GM19043 (cell line): ENCODE data around the gene XYLT2.

Source experiments
- ATAC-seq: cut with Tn5 transposase; IDR thresholded peaks from one replicate; pipeline ENCODE4 v1.9.1; 2021; ENCODE audit warnings: low read depth; ENCODE audit not compliant: unreplicated experiment

XYLT2 gene

DNA sequence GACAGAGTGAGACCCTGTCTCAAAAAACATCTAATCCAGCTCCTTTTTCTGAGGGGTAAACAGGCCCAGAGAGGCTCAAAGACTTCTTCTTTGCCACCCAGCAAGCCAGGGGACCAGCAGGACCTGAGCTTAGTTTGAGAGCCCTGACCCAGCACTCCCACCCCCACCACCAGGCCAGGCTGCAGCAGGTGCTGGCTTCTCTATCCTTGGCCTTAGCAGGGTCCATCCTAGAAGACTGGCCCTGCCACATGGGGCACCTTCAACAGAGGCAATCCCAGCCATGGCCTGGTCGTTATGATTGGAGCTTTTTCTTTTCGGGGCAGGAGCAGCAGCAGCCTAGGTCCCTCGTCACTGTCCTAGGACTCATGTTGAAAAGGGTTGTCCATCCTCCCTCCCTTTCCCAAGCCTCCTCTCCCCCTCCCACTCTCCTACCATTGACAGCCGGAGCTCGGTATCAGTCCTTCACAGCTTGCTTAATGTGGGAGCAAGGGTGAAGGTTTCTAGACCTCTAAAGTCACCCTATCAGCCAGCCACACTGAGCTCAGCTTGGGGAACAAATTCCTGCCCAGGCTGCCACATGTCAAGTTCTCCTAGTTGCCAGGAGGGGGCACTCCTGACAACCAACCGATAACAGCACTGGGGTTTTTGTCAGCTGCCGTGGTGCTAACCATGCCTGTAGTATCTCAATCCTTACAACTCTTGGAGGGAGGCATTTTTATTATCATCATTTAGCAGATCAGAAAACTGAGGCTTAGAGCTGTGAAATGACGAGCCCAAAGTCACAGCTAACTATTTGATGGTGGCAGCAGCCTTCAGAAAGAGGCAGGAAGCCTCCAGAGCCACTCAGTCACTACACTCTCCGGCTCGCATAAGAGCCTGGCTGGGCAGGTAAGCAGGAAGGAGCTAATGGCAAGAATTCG lies 15.9 kb downstream of the XYLT2 start:
- no peak for ATAC-seq

DNA sequence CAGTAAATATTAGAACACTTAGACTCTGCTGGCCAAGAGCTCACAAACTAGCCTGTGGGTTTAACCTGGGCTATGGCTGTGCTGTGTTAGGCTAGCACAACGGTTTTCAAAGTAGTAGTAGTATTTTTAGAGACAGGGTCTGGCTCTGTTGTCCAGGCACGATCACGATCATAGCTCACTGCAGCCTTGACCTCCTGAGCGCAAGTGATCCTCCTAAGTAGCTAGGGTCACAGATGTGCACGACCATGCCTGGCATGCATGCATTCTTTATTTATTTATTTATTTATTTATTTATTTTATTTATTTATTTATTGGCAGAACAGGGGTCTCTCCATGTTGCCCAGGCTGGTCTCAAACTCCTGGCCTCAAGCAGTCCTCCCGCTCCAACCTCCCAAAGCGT lies 16.7 kb downstream of the XYLT2 start:
- no peak for ATAC-seq

DNA sequence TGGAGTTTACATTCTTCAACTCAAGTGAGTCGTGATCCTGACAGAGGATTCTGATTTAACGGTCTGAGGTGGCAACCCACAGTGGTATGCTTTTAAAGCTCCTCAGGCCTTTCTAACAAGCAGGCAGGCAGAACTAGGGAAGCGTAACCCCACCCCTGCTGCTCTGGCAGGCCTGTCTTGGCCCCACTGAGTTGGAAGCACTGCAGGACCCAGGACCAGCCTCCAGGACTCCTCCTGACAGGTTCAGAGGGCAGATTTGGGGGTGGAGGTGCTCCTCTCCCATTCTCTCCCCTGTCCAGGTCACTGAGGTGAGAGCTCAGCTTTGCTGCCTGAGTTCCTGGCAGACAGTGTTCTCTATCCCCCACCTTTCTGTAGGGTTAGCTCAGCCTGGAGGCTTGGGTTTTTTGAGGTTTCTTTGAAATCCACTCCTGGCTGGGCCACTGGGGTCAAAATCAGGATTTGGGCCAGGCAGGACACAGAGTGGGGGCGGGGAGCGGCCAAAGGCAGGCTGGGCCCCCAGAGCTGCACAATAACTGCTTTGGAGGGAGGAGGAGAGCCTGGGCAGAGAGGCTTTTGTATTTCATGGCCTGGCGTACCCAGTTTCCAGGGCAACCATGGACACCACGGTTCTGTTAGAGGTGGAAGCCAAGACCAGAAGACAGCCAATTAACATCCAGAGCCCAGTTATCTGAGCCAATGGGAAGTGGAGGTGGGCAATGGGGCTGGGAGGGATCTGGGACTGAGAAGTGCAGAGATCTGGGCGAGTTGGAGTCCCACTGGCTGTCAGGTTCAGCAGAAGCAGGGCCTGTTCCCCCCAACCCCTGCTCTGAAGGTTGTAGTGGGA lies 17.5 kb downstream of the XYLT2 start:
- no peak for ATAC-seq

DNA sequence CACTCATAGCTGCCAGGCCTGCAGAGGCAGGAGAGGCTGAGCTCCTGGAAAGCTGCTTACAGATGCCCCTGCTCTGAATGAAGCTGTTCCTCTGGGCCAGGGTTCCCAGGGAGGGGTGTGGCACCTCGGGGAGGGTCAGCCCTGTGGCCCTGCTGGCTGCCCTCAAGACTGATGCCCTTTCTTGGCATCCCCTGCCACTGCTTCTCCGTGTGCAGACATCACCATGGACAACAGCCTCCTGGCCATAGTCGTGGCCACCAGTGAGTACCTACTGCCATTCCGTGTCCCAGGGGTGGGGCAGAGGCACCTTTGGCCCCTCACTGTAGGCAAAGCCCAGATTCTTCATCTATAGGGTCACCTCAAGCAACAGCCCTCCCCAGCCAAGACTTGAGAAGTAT lies 18.1 kb downstream of the XYLT2 start:
- no peak for ATAC-seq

DNA sequence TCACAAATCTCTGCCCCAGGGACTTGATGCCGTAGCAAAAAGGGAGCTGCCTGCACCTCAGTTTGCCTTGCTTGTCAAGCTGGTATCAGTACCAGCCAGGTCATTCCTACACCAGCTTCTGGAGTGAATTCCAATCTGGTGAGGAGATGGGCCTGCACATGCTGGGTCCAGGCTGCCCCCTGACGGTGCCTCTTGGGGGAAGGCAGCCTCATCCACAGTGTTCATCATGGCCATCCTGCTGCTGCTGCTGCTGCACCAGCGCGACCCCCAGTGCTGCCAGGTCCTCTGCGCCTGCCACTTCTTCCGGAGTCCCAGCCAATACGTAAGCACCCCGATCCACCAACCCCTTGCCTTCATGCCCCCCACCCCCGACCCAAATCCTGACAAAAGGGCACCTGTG lies 18.8 kb downstream of the XYLT2 start:
- no peak for ATAC-seq

DNA sequence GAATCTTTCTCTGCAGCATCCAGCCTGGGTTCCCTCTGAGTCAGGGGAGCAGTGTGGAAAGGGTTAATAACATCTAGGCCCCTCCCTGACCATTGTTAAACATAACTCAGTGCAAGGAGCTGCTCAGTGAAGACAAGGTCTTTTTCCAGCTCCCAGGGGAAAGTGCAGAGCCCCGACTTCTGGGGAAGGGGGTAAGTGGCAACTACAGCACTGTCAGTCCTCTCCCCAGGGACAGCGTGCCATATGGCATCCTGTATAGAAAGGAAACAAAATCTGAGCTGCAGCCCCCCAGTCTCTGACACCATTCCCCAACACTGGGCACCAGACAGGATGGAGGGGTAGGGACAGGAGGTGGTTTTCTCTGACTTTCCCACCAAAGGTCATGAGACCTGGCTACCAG lies 19.2 kb downstream of the XYLT2 start:
- ATAC-seq, result no peak

DNA sequence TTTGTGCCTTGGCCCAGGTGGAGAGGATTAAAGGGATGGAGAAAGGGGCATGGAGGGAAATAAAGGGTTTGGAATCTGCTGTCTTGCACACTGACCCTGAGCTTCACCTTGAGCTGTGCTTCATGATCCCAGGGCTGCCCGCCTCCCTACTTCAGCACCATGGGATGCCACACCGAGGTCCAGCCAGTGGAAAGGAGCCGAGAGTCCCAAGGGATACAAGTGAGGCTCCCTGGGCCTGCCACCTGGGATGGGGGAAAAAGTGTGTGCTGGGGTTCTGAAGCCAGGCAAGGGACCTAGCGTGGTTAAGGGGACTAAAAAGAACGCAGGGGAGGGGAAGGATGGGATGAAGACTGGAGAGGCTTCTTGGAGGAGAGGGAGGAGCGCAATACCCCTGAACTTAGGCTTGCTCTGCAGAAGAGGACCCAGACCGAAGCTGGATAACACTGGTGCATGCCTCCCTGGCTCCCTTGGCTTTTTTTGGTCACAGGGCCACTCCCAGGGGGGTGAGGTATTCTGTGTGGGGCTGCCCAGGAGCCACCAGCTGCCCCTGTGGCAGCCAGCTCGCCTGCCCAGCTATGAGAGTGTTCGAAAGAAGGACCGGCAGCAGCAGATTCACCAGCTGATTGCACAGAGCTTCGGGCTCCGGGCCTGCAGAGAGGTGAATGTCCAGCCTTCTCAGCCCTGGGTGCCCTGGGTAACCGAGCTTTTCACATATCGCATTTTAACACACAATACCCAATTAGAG lies 19.9 kb downstream of the XYLT2 start:
- ATAC-seq, result no peak

DNA sequence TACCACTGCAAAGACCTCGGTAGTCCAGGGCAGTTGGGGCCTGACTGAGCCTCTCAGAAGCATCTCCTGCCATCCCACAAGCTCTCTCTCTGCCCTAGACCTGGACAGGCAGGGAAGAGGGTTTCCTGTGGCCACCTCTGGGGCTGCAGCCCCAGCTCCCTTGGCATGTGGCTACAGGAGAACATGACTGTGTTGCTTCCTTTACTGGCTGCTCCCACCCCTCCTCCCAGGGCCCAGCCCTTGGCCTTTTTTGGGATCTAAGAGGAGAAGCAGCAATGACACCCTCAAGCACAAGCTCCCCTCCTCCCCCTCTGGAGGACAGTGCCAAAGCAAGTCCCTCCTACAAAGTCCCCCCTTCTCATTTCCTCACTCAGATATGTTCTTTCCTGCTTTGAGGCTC lies 21.5 kb downstream of the XYLT2 start:
- no peak for ATAC-seq

DNA sequence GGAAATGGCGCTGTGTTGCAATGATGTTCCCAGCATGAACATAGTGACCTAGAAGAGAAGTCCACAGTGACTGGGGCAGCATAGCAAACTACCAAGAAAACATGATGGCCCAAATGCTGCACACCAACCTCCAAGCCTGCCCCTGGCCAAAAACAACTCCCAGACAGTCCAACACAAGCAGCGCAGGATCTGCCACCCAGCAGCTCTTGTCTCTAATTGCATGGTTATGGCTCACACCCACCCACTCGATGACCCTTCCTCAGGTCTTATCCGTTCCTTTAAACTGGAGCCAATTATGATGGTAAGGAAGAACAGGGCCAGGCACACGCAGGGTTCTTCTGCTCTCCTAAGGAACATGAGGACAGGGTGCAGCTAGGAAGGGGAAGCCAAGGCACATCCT lies 24.1 kb downstream of the XYLT2 start:
- ATAC-seq, result no peak

DNA sequence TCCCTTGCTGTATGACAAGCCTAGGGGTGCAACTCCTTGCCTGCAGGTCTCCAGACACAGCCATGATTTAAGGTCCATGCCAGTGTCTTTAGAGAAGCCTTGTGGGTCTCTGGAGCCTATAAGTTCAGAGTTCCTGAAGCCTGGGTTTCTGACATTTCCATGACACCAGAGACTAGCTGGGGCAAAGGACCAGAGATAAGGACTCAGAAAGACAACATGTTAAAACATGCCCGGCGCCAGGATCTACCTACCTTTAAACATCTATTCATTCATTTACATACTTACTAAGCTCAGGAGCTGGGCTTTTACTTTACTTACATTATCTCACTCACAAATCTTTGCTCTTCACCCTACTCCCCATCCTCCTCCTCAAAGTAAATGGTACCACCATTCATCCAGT lies 25.6 kb downstream of the XYLT2 start:
- no peak for ATAC-seq

DNA sequence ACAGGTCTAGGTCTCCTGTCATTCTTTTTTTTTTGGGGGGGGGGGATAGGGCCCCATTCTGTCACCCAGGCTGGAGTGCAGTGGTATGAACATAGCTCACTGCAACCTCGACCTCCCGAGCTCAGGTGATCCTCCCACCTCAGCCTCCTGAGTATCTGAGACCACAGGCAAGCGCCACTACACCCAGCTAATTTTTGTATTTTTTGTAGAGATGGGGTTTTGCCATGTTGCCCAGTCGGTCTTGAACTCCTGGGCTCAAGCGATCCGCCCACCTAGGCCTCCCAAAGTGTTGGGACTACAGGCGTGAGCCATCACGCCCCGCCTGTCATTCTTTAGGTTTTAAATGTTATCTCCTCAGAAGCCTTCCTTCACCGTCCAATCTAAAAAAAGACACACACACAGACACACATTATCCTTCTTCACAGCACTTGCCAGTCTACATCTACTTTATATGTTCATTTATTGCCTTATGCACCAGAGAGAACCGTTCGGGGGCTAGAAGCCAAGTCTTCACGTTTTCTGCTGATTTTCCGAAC lies 26.4 kb downstream of the XYLT2 start:
- ATAC-seq, result no peak

DNA sequence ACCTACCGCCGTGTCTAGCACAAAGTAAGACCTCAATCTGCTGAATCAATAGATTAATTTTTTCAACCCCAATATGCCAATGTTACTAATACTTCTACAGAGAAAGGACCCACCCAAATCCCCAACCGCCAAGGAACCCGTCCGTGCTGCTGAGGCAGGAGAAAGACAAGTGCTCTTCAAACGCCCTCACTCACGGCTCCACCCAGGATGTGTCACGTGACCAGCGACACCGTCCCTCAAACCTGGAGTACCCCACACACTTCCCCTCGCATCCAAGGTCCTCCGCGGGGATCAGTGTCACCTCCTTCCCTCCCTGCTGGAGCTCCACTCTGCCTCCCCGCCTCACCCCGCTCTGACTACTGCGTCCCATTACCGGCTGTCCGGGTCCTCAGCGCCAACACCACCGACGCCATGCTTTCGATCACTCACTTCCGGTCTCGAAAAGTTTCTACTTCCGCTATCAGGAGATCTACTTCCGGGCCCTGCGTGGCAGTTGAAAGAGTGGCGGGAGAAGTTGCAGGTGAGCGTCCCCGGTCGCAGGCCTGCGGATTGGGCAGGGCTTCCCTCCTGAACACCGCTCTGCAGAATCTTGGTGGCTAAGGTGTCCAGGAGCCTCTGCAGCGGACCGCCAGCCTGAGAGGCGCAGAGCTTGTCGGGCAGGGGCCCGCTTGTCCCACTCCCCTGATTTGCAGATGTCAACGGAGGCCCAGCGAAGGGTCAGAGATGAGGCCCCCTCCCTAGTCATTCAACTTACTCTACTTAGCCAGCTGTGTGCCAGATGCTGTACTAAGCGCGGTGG lies 27.0 kb downstream of the XYLT2 start, which contains the start of the genes EME1 and MRPL27:
Gene EME1 (plus strand): TSS at position 472 of the 799 bp plus-strand sequence. CDS start 1,980 bp downstream, outside the sequence.
Gene MRPL27 (minus strand): TSS at position 427 of the 799 bp plus-strand sequence. CDS start 14 bp downstream, at position 413.
- ATAC-seq, result peak; percentile 74

DNA sequence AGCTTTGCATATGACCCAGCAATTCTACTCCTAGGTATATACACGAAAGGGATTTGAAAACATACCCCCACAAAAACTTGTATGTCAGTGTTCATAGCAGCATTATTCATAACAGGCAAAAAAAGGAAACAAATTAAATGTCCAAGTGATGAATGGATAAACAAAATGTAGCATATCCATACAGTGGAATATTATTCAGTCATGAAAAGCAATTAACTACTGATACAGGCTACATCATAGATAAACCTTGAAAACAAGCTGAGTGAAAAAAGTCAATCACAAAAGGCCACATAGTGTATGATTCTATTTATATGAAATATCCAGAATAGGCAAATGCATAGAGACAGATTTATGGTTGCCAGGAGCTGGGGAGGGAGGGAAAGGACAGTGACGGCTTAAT lies 27.8 kb downstream of the XYLT2 start:
- no peak for ATAC-seq

DNA sequence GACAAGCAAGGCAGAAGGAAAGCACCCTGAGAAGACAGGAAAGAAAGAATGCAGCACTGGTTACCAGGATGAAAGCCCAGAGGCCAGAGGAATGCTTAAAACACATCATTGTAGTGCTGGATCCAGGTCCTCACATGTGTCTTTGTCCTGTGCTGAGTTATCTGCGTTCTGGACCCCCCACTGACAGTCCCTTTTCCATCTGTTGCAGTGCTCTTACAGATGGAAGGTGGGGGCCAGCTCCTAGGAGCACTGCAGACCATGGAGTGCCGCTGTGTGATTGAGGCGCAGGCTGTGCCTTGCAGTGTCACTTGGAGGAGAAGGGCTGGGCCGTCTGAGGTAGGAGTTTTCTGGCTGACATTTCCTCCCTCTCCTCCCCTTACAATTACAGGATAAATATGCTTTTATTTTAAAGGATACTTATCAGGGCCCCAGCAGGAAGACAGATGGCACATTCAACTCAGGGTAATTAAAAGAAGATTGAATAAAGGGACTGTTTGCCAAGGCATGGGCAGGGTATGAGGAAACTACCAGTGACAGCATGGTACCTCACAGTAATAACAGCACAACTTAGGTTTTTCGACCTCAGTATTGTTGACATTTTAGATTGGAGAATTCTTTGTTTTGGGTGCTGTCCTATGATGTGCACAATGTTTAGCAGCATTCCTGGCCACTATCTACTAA lies 30.1 kb downstream of the XYLT2 start:
- ATAC-seq, result no peak

DNA sequence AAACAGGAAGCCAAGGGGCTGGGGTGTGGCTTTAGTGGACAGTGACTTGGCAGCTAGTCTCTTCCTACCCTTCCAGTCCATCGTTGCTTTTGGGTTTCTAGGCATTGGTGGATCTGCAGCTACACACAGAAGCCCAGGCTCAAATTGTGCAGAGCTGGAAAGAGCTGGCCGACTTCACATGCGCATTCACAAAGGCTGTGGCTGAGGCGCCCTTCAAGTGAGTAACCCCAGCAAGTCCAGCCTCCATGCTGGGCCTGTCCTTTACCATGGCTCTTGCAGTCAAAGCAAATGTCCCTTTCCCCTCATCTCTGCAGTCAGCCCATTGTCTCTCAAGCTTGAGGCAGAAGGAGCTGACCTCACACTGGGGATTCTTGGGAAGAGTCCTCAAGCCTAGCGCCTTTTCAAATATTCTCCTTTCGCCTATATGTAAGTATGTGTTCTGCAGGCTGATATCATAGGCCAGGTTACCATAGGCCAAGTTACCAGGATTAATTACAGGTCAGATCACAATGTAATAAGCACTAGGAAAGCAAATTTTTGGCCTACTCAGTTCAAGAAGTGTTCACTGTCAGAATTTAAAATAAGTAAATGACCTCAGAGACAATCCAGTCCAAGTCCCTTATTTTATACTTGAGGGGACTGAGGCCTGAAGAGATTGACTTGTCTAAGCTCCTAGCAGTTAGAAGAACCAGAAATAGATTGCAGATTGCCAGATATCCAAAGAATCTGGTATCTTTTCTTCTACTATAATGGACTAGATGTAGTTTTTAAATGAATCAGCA lies 33.6 kb downstream of the XYLT2 start:
- ATAC-seq, result no peak

DNA sequence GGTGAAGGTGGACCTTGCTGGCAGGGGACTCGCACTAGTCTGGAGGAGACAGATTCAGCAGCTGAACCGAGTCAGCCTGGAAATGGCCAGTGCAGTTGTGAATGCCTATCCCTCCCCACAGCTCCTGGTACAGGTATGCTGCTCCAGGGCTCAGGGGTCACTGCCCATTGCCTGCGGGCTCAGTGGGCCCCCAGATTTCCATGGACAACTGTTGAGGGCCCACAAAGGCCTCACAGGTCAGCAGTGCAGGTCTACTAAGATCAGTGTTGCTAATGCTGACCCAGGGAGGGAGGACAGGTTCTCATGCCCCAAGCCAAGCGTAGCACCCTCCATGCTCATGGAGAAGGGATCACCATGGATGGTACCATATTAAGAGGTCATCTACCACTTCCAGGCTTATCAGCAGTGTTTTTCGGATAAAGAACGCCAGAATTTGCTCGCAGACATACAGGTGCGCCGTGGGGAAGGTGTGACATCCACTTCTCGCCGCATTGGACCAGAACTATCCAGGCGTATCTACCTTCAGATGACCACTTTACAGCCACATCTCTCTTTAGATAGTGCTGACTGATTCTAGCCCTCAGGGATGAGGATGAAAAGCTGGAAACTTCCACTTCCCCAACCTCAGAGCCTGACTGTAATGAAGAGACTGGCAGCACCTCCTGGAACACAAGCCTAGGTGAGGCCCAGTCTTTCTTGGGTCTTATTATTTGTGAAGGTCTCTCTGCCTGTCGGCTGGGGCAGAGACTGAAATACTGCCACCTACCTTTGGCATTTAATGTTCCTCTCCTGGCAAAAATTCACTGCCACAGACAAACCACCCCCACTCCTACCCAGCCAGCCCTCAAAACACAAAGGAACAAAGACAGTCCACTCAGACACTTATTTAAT lies 34.7 kb downstream of the XYLT2 start:
- ATAC-seq, result no peak

DNA sequence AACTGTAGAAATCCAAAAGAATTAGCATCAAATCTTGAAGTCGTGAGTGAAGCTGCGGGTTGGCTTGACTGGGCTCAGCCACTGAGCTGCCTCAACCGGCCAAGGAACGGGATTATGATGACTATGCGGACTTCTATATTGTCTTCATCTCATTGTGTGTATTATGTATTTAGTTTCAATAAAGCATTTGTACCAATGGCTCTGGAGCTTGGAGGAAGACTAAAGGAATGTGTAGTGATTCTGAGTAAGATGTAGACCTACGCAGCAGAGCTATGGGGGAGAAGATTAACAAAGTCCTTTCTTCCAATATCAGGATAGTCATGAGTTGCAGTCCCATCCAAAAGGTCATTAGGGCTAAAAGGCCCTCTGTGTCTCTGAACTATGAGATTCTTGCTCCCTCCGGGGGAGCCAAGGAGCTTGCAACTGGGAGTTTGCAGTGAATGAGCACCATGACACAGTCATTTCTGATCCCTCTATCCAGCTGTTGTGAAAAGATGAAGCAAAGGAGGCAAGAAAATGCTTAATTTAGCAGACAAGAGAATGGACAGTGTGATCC lies 35.4 kb downstream of the XYLT2 start:
- ATAC-seq, result no peak
